AG04449 (cell line): Measurements from ENCODE around the gene USP32.

ENCODE experiments used
- CTCF ChIA-PET: fragments of 350-600 bp; formaldehyde crosslinking; extraction: SDS; loops from one replicate; lab custom pipeline; 2021; ENCODE audit warnings: antibody characterized with exemption; lab: Yijun Ruan, JAX
- POLR2A ChIA-PET: fragments of 400-600, 350-600 bp; formaldehyde crosslinking; extraction: SDS; loops from one replicate; lab custom pipeline; 2020; ENCODE audit warnings: antibody characterized with exemption, inconsistent platforms; lab: Yijun Ruan, JAX
- DNase-seq: peaks from one replicate; pipeline ENCODE4 v3.0.0-alpha.2; 2010; ENCODE audit warnings: low read depth, low spot score
- H3K4me3 ChIP-seq: 2 replicates; pipeline ENCODE4 v1.5.1; 2011; ENCODE audit warnings: low read depth, mild to moderate bottlenecking, control low read depth, low read length
- TF ChIP-seq, protein P1 (sequence below): IDR thresholded peaks from one replicate; pipeline ENCODE4 v1.5.1; 2011; ENCODE audit warnings: mild to moderate bottlenecking, moderate library complexity, low read length, control low read depth, inconsistent platforms; ENCODE audit not compliant: insufficient read depth; ENCODE audit errors: missing control alignments

USP32 gene

DNA sequence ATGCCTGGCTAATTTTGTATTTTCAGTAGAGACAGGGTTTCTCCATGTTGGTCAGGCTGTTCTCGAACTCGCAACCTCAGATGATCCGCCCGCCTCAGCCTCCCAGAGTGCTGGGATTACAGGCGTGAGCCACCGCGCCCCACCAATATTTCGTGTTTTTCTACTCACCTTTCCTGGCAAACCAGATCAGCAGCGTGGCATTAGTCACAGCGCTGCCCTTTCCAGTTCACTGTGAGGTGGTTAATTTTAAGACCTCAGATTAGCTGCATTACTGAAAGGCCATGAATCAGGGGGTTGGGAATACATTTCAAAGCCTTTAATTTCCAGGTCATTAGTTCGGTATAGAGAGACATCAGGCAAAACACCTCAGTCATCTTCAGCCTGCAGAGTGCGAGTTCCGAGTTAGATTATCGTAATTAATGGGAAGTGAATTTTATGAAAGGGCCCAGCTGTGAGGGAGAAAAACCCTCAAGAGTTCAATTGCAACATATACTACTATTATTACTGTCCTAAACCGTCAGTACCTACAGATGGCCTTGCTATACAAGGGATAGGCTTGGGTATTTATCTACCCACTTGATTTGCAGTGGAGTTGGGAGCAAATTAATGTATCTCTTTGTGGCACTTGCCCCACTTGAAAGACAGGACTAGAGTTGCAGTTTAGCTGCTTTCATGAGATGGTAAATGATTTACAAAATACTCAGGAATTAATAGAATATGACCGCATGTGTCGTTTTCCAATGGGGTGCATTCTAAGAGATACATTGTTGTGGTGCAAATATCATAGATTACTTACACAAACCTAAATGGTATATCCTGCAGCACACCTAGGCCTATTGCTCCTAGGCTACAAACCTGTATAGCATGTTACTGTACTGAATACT, 2.1 kb upstream of the USP32 start:
- TF ChIP-seq, protein P1, sequence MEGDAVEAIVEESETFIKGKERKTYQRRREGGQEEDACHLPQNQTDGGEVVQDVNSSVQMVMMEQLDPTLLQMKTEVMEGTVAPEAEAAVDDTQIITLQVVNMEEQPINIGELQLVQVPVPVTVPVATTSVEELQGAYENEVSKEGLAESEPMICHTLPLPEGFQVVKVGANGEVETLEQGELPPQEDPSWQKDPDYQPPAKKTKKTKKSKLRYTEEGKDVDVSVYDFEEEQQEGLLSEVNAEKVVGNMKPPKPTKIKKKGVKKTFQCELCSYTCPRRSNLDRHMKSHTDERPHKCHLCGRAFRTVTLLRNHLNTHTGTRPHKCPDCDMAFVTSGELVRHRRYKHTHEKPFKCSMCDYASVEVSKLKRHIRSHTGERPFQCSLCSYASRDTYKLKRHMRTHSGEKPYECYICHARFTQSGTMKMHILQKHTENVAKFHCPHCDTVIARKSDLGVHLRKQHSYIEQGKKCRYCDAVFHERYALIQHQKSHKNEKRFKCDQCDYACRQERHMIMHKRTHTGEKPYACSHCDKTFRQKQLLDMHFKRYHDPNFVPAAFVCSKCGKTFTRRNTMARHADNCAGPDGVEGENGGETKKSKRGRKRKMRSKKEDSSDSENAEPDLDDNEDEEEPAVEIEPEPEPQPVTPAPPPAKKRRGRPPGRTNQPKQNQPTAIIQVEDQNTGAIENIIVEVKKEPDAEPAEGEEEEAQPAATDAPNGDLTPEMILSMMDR: no peak
- no peak overlapping the region for H3K4me3 ChIP-seq
- CTCF ChIA-PET: interaction anchor here (0.6 to 1.2 kb wide), 3 partner anchors 12 to 30 kb away, joined by 3 to 4 read pairs (median 3); no protein-coding TSS in a partner anchor
- POLR2A ChIA-PET: no interaction called here
- no peak for DNase-seq

DNA sequence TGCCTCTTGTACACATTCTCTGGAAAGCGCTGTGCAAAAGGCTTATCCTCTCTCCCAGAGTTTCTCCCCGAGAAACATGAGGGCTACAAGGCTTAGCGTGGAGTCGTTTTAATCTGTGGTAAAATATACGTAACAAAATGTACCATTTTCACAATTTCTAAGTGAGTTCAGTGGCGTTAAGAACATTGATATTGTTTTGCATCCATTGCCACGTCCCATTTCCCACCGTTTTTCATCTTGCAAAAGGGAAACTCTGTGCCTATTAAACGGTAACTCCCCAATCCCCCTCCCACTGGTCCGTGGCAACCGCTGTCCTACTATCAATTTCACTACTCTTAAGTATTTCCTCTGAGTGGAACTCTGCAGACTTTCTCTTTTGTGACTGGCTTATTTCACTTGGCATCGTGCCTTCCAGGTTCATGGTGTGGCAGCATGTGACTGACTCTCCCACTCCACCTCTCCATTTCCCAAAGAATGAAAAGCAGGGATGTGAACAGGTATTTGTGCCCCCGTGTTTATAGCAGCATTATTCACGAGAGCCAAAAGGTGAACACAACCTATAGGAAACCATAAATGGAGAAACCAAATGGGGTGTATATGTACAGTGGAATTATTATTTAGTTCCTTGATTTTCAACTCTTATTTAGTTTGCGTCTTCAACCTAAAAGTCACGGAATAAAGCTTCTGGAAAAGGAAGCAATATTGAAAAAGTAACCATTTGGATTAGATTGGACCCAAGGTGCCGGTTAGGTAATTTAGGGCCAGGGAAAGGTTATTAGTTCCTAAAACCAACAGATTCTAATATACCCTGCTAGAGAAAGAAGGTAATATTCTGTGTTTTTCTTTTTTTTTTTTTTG, 1.1 kb upstream of the USP32 start:
- ChIA-PET CTCF (interaction anchor here (0.6 to 1.0 kb wide), 2 partner anchors 13 to 251 kb away, joined by 3 to 5 read pairs; no protein-coding TSS in a partner anchor), POLR2A (interaction anchor here (0.6 to 1.2 kb wide), 4 partner anchors 50 to 319 kb away, joined by 3 to 6 read pairs (median 3); no protein-coding TSS in a partner anchor)
- TF ChIP-seq, protein P1: no peak
- peak overlapping the region; percentile 98 for H3K4me3 ChIP-seq
- no peak for DNase-seq

DNA sequence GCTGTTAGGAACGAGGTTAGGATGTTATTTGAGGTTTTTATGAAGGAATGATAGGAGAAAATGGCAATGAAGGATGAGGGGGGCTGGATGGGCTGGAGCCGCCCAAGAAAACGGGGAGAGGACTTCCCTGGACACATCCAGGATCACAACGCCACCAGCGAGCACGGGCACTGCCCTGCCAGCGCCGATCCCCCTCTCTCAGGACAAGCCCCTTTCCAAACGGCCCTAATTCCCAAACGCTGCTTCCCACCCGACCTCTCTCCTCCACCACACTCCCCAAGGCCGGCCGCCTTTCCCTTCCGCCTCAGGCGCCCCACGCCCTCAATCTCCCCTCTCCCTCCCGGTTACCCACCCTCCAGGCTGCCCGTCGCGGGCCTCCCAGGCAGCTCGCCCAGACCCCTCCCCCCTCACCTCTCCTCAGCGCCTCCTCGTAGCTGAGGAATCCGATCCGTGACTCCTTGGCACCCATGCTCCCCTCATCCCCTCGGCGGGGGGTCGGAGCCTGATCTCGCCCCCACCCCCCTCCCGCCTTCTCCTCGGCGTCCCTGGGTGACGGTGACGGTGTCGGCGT, 377 bp downstream of the USP32 start:
- DNase-seq: no peak
- POLR2A ChIA-PET: interaction anchor here (0.6 to 1.5 kb wide), 9 partner anchors 19 to 252 kb away, joined by 3 to 4 read pairs (median 3); partner anchors contain the start of gene PPM1D
- peak overlapping the region; percentile 98 for H3K4me3 ChIP-seq
- TF ChIP-seq, protein P1: no peak
- CTCF ChIA-PET: interaction anchor here (1.3 to 1.5 kb wide), 2 partner anchors 10 to 160 kb away, joined by 3 to 5 read pairs; no protein-coding TSS in a partner anchor

DNA sequence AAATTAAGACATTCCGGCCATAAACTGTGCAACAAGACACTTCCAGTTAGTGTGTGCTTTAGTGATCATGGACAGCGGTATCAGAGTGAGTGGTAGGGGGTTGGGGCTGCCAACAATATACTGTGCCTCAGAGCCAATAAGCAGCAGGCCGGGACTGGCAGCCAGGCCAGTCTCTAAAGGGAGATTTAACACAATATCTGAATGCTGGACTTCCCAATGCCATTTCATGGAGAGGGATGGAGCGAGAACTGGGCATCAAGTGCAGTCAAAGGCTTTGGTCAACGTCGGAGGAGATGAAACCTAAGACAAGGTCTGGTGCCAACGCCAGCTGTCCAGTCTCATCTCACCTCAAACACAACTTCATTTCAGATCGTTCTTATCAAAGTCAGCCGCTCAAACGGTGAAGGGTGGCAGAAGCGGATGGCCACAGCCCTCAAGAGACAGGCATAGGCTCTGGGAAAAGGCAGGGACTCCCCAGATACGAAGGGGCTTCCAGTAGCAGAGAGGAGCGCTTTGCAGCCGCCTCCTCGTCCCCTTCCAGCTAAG, 935 bp downstream of the USP32 start:
- no peak for DNase-seq
- ChIA-PET POLR2A (interaction anchor here (0.6 to 1.5 kb wide), 5 partner anchors 18 to 249 kb away, joined by 3 to 4 read pairs (median 3); partner anchors contain the start of gene PPM1D), CTCF (interaction anchor here (1.3 to 1.5 kb wide), 2 partner anchors 10 to 160 kb away, joined by 3 to 5 read pairs; no protein-coding TSS in a partner anchor)
- H3K4me3 ChIP-seq: peak overlapping the region; percentile 98
- TF ChIP-seq, protein P1: no peak

DNA sequence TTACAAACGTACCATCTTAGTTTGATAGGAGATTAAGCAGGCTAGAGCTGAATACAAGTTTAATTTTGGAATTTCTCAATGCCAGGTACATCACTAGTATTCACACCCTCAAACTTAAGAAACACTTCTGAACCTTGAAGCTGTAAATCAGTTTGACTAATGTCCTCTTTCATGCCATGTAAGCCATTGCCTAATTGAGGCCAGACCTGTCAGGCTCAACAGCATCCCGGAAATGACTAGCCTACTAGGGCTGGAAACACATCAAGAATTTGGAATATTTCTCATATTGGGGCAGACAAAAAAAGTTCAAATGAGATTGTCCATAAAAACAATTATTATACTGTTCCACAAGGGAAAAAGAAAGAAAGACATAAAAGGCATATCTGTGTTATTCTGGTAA, 1.7 kb downstream of the USP32 start:
- TF ChIP-seq, protein P1: no peak
- ChIA-PET POLR2A (no interaction called here), CTCF (interaction anchor here (1.3 kb wide), 2 partner anchors 159 to 251 kb away, joined by 3 read pairs; no protein-coding TSS in a partner anchor)
- no peak for DNase-seq
- H3K4me3 ChIP-seq: peak overlapping the region; percentile 98
